ENCODE measurements around the gene GYPA. TPM values are rescaled to one million over a fixed set of nuclear protein-coding genes. Genes with fewer than 3 reads are reported as not detected.
"Not testable (repeated sequence)": the region's sequence is repeated elsewhere in the genome, so short reads cannot be mapped to it uniquely, and the experiment has no call there.

GYPA gene
- total RNA-seq: not detected

- H3K36me3 Mint-ChIP-seq (ENCODE audit: insufficient read depth in 2 of 2); H3K27ac Mint-ChIP-seq; DNase-seq; H3K4me1 Mint-ChIP-seq (ENCODE audit: low read depth); H3K4me3 Mint-ChIP-seq; ATAC-seq (replicated peaks in 1 of 2); H3K9me3 Mint-ChIP-seq: not testable (repeated sequence)
- peaks cover 11% of the 10 kb centered on the region for H3K27me3 Mint-ChIP-seq (ENCODE audit: low read depth)
Observed at GRCh38 chr4:144140594-144141295, at the start of gene GYPA. TSS of gene GYPA (minus strand) at chr4:144140718. CDS start at chr4:144140635, 83 bp downstream.

DNA sequence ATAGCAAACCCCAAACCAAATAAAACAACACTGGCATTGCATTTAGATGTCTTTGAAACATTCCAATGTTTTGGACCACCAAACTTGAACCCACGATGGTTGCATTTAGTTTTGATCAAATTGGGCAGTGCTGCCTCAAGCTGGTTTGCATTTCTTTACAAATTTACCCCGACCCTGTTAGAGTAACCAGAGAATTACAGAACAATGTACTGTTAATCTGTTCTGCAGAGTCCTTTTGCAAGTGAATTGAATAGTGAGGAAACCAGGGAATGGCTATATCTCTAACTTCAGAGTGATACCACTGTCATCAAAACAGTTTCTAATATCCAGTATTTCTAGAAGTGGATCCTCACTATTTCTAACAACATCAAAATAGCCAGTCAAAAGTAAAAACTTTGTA, 49.5 kb upstream of the GYPA start:
- Mint-ChIP-seq H3K4me3 (no peak overlapping the region), H3K27me3 (ENCODE audit: low read depth) (peaks cover 7% of the 10 kb centered on the region), H3K4me1 (ENCODE audit: low read depth) (no peaks in the 10 kb centered on the region), H3K27ac (no peak overlapping the region), H3K36me3 (ENCODE audit: insufficient read depth in 2 of 2) (no peaks in the 10 kb centered on the region), H3K9me3 (no peaks in the 10 kb centered on the region)
- no peak for ATAC-seq (replicated peaks in 1 of 2)
- DNase-seq: no peak

- no peak overlapping the region for H3K27ac Mint-ChIP-seq
- H3K4me3 Mint-ChIP-seq: no peak overlapping the region
- ATAC-seq (replicated peaks in 1 of 2) (no peak), DNase-seq (no peak)
- no peaks in the 10 kb centered on the region for H3K9me3 Mint-ChIP-seq
- H3K36me3 Mint-ChIP-seq (ENCODE audit: insufficient read depth in 2 of 2): no peaks in the 10 kb centered on the region
- peaks cover 7% of the 10 kb centered on the region for H3K27me3 Mint-ChIP-seq (ENCODE audit: low read depth)
- H3K4me1 Mint-ChIP-seq (ENCODE audit: low read depth): no peaks in the 10 kb centered on the region
Observed at GRCh38 chr4:144189121-144189520, 48.6 kb upstream of the GYPA start.

- H3K27me3 Mint-ChIP-seq (ENCODE audit: low read depth): no peaks in the 10 kb centered on the region
- no peak overlapping the region for H3K4me3 Mint-ChIP-seq
- H3K36me3 Mint-ChIP-seq (ENCODE audit: insufficient read depth in 2 of 2): no peaks in the 10 kb centered on the region
- H3K9me3 Mint-ChIP-seq: no peaks in the 10 kb centered on the region
- no peak overlapping the region for H3K27ac Mint-ChIP-seq
- no peaks in the 10 kb centered on the region for H3K4me1 Mint-ChIP-seq (ENCODE audit: low read depth)
- ATAC-seq (replicated peaks in 1 of 2) (no peak), DNase-seq (no peak)
Observed at GRCh38 chr4:144185086-144185485, 44.6 kb upstream of the GYPA start.

- Mint-ChIP-seq H3K36me3 (ENCODE audit: insufficient read depth in 2 of 2) (no peaks in the 10 kb centered on the region), H3K27ac (no peak overlapping the region), H3K4me1 (ENCODE audit: low read depth) (peaks cover 7% of the 10 kb centered on the region), H3K4me3 (no peak overlapping the region), H3K27me3 (ENCODE audit: low read depth) (no peaks in the 10 kb centered on the region), H3K9me3 (no peaks in the 10 kb centered on the region)
- no peak for DNase-seq
- ATAC-seq (replicated peaks in 1 of 2): no peak
Observed at GRCh38 chr4:144183165-144183564, 42.6 kb upstream of the GYPA start.

DNA sequence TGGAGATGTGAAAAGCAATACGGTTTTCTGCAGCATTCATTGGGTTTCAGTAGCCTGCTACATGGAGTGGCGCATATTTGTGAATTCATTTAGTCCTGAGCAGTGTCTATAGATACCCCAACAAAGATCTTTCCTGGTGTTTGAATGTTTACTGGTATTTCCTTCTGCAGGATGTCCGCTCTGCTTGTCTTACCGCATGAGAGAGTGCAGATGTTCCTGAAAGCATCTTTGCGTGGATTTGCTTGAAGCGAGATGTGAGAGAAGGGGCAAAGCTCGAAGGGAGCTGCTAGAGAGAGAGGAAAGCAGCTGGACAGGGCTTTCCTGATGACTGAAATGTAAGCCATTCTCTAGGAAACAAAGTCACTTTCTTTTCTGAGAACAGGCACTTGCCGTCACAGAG, 40.9 kb upstream of the GYPA start:
- Mint-ChIP-seq H3K4me3 (no peak overlapping the region), H3K27me3 (ENCODE audit: low read depth) (no peaks in the 10 kb centered on the region), H3K9me3 (no peaks in the 10 kb centered on the region), H3K36me3 (ENCODE audit: insufficient read depth in 2 of 2) (no peaks in the 10 kb centered on the region), H3K4me1 (ENCODE audit: low read depth) (peaks cover 7% of the 10 kb centered on the region), H3K27ac (no peak overlapping the region)
- ATAC-seq (replicated peaks in 1 of 2) (no peak), DNase-seq (no peak)

DNA sequence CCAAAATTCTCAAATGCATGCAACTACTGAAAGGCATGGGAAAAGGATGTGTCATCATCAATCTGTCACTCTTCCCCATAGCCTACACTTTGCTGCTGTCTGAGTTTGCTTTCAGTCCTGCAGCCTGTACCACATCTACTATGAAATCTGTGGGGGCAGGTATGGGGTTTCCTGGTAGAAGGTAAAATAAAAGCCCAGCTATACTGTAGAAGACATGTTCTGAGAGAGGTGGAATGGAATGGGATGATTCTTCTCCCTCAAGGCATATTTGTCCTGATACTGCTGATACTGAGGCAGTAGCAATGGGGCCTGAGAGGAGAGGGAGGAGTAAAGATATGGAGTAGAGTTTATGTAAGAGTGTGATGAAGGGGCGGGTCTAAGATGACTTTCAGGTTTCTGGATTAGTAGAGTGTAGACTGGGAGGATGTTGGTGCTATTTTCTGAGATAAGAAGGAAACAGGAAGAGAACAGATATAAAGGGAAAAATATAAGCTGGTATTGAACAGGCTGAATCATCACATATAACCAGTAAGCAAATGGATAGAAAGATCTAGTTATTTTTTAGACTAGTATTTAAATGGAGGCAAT, 38.7 kb upstream of the GYPA start:
- H3K27me3 Mint-ChIP-seq (ENCODE audit: low read depth): no peaks in the 10 kb centered on the region
- DNase-seq (peak in 1 of 2 donors; percentile 2), ATAC-seq (replicated peaks in 1 of 2) (peak; percentile 35 to 65)
- no peaks in the 10 kb centered on the region for H3K9me3 Mint-ChIP-seq
- peak overlapping the region; percentile 54 for H3K27ac Mint-ChIP-seq
- H3K4me1 Mint-ChIP-seq (ENCODE audit: low read depth): peaks cover 23% of the 10 kb centered on the region
- no peaks in the 10 kb centered on the region for H3K36me3 Mint-ChIP-seq (ENCODE audit: insufficient read depth in 2 of 2)
- H3K4me3 Mint-ChIP-seq: peak overlapping the region in 1 of 2 donors; percentile 0

DNA sequence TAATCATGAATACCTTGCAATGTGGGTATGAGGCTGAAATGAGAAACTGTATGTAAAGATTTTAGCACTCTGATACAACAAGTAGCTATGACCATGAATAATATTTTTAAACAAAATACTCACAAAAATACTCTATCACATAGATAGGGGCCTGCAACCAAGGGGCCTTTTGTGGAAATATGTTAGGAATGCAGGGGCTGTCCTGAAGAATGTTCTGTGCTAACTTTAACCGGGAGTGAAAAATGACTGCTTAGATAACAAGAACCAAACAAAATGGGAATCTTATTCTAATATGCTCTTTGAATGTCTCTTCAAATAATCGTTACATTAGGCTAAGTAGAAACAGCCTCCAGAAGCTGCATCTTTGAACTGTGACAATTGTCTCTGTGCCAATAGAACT, 37.9 kb upstream of the GYPA start:
- H3K36me3 Mint-ChIP-seq (ENCODE audit: insufficient read depth in 2 of 2): no peaks in the 10 kb centered on the region
- H3K27me3 Mint-ChIP-seq (ENCODE audit: low read depth): no peaks in the 10 kb centered on the region
- DNase-seq (no peak), ATAC-seq (replicated peaks in 1 of 2) (no peak)
- no peaks in the 10 kb centered on the region for H3K9me3 Mint-ChIP-seq
- no peak overlapping the region for H3K4me3 Mint-ChIP-seq
- H3K27ac Mint-ChIP-seq: no peak overlapping the region
- H3K4me1 Mint-ChIP-seq (ENCODE audit: low read depth): peaks cover 28% of the 10 kb centered on the region

DNA sequence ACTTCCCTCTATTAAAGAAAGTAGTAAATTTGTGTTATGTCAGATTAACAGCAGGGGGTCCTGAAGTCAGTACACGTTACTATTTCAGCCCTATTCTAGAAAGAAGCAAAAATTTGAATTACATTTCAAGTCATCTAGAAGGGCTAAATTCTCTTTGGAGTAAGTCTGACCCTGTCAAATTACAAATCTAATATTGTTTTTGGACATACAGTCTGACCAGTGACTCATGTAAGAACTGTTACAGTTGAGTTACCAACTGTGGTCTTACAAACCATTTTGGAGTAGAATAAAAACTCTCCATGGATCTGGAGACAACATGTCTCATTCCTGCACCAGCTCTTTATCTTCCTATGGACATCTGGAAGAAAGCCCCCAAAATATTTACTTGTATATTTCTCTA, 36.0 kb upstream of the GYPA start:
- no peaks in the 10 kb centered on the region for H3K27me3 Mint-ChIP-seq (ENCODE audit: low read depth)
- DNase-seq (no peak), ATAC-seq (replicated peaks in 1 of 2) (no peak)
- H3K9me3 Mint-ChIP-seq: no peaks in the 10 kb centered on the region
- no peak overlapping the region for H3K27ac Mint-ChIP-seq
- H3K4me3 Mint-ChIP-seq: no peak overlapping the region
- peaks cover 28% of the 10 kb centered on the region for H3K4me1 Mint-ChIP-seq (ENCODE audit: low read depth)
- no peaks in the 10 kb centered on the region for H3K36me3 Mint-ChIP-seq (ENCODE audit: insufficient read depth in 2 of 2)

DNA sequence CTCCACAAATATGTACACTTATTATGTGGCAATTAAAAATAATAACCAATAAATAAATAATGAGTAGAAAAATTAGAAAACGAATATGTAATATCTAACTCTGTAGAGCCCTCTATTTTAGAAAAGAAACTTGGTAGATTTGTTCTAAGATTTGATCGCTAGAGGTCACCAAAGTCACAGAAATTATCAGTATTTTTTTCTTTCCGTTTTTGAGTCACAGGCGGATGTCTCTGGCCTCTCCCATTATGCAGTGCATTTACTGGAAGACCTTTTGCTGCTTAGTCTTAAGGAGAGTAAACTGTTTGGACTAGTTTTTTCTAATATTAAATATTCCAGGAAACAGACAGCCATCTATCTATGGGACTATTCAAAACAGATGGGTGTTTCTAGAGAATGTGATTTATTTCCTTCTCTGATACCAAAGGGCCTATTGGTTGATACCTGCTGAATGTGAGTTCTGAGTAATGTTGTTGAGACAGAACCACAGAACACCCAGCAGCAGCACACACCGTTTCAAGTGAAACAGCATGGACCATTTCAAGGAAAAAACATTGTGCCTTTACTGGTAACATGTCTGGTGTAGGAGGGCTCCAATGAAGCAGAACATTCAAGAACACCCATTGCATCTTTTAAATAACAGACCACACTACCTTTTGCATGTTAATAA, 34.0 kb upstream of the GYPA start:
- no peaks in the 10 kb centered on the region for H3K9me3 Mint-ChIP-seq
- H3K4me1 Mint-ChIP-seq (ENCODE audit: low read depth): peaks cover 27% of the 10 kb centered on the region
- DNase-seq (peak; percentile 28 to 39), ATAC-seq (replicated peaks in 1 of 2) (peak; percentile 88 to 93)
- H3K4me3 Mint-ChIP-seq: peak overlapping the region; percentile 25 to 65
- no peaks in the 10 kb centered on the region for H3K36me3 Mint-ChIP-seq (ENCODE audit: insufficient read depth in 2 of 2)
- no peaks in the 10 kb centered on the region for H3K27me3 Mint-ChIP-seq (ENCODE audit: low read depth)
- H3K27ac Mint-ChIP-seq: peak overlapping the region; percentile 96

- DNase-seq (no peak), ATAC-seq (replicated peaks in 1 of 2) (no peak)
- Mint-ChIP-seq H3K27me3 (ENCODE audit: low read depth) (peaks cover 10% of the 10 kb centered on the region), H3K4me3 (no peak overlapping the region), H3K9me3 (no peaks in the 10 kb centered on the region), H3K36me3 (ENCODE audit: insufficient read depth in 2 of 2) (no peaks in the 10 kb centered on the region), H3K4me1 (ENCODE audit: low read depth) (peaks cover 21% of the 10 kb centered on the region), H3K27ac (no peak overlapping the region)
Observed at GRCh38 chr4:144171697-144172096, 31.2 kb upstream of the GYPA start.

DNA sequence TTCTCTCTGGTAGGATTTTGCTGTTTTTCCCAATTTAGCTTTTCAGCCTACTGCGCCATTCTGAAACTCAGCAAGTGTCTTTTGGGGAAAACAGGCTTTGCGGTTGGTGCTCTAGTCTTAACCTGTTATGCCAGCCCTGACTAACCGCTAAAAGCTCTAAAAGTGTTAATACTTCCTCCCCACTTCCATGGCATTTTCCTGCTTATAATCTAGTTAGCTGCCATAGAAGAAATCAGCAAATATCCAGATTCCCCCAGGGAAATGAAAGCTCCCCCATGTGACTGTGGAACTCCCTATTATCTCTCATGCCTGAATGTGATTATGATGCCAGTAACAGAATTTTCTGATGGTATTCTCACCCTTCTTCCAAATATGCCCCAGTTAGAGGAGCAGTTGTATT, 28.7 kb upstream of the GYPA start:
- Mint-ChIP-seq H3K4me1 (ENCODE audit: low read depth) (peaks cover 5% of the 10 kb centered on the region), H3K36me3 (ENCODE audit: insufficient read depth in 2 of 2) (no peaks in the 10 kb centered on the region), H3K9me3 (no peaks in the 10 kb centered on the region), H3K27ac (no peak overlapping the region), H3K27me3 (ENCODE audit: low read depth) (peaks cover 10% of the 10 kb centered on the region), H3K4me3 (no peak overlapping the region)
- ATAC-seq (replicated peaks in 1 of 2): no peak
- DNase-seq: no peak

DNA sequence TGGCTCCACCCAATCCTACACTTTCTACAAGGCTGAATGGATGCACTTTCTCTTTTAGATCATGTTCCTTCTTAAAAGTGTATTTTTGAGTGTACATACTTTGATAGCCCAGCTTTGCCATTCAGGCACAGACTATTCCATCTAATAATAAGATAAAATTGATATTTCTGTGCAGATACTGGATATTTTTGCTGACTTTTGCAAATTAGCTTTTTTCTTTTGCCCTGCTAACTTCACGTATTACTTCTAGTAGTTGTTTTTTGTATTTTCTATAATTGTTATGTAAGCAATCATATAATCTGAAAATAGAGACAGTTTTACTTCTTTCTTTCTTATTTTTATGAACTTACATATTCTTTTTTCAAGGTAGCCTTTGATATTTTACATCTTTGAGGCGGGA, 13.5 kb upstream of the GYPA start:
- H3K4me1 Mint-ChIP-seq (ENCODE audit: low read depth): no peaks in the 10 kb centered on the region
- peaks cover 5 to 8% of the 10 kb centered on the region in 2 donors for H3K9me3 Mint-ChIP-seq
- ATAC-seq (replicated peaks in 1 of 2) (no peak), DNase-seq (no peak)
- H3K4me3 Mint-ChIP-seq: no peak overlapping the region
- no peak overlapping the region for H3K27ac Mint-ChIP-seq
- H3K27me3 Mint-ChIP-seq (ENCODE audit: low read depth): no peaks in the 10 kb centered on the region
- H3K36me3 Mint-ChIP-seq (ENCODE audit: insufficient read depth in 2 of 2): no peaks in the 10 kb centered on the region
